HG02571 (cell line): Measurements from ENCODE around the gene POR.
"Not testable (repeated sequence)": the region's sequence is repeated elsewhere in the genome, so short reads cannot be mapped to it uniquely, and the experiment has no call there.

ENCODE experiments used
- ATAC-seq: cut with Tn5 transposase; IDR thresholded peaks from one replicate; pipeline ENCODE4 v1.9.1; 2021; ENCODE audit warnings: mild to moderate bottlenecking, moderate library complexity; ENCODE audit not compliant: unreplicated experiment

POR gene

GRCh38 chr7:75884476-75884875 lies 30.5 kb upstream of the POR start:
- ATAC-seq: no peak

GRCh38 chr7:75885036-75885435 lies 29.9 kb upstream of the POR start:
- no peak for ATAC-seq

GRCh38 chr7:75887669-75888369 lies 27.1 kb upstream of the POR start:
- ATAC-seq: no peak

DNA sequence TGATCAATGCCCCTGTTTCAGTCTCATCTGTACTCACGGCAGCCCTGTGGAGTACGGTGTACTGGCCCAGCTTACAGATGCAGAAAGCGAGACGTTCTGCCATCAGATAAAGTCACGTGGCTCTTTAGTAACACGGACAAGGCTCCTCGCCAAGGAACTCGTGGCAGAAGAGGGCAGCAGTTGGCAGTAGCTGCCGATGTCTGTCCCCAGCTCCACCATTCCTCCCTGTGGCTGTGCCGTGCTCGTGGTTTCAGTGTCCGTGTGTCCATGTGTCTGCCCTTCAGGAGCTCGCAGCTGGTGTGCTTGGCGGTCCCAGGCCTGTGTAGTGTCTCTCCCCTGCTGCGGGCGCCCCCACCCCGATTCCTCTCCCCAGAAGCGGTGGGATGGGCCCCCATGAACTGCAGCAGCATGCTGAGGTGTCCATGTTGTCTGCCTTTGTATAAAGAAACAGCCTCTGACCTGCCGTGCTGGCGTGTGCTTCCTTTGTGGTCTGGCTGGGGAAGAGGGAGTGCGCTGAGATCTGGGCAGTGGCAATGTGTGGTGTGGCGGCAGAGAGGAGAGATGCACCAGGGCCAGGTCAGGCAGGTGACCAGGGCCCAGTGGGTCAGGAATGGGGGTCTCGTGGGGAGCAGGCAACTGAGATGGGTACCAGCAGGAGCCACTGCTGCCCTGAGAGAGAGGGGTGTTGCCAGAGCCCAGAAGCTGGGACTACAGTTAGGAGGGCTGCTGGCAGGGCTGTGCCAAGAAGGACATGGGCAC lies 26.3 kb upstream of the POR start:
- ATAC-seq: no peak

- no peak for ATAC-seq
Observed at GRCh38 chr7:75889223-75889825, 25.6 kb upstream of the POR start.

DNA sequence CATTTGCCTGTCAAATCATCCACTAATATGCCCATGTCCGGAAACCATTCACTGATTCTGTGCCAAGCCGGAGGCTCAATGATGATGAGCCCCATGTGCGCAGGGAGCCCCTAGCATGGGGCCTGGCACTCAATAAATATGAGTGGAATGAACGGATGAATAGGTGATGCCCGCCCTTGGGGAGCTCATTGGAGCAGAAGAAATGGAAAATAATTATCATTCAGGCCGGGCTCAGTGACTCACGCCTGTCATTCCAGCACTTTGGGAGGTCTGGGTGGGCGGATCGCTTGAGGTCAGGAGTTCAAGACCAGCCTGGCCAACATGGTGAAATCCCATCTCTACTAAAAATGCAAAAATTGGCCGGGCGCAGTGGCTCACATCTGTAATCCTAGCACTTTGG lies 25.1 kb upstream of the POR start:
- no peak for ATAC-seq

DNA sequence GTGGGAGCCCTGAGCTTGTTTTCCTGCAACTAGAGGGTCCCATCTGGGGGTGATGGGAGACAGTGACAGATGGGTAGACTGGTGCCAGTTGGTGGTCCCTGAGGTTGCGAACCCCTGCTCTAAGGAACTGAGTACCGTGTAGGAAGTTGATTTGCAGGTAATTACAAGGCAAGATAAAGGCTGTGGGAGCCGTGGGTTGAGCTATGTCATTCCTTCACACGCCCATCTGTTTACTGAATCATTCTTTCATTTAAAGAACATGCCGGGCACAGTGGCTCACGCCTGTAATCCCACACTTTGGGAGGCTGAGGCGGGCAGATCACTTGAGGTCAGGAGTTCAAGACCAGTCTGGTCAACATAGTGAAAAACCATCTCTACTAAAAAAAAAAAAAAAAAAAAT lies 23.7 kb upstream of the POR start:
- not testable (repeated sequence) for ATAC-seq

DNA sequence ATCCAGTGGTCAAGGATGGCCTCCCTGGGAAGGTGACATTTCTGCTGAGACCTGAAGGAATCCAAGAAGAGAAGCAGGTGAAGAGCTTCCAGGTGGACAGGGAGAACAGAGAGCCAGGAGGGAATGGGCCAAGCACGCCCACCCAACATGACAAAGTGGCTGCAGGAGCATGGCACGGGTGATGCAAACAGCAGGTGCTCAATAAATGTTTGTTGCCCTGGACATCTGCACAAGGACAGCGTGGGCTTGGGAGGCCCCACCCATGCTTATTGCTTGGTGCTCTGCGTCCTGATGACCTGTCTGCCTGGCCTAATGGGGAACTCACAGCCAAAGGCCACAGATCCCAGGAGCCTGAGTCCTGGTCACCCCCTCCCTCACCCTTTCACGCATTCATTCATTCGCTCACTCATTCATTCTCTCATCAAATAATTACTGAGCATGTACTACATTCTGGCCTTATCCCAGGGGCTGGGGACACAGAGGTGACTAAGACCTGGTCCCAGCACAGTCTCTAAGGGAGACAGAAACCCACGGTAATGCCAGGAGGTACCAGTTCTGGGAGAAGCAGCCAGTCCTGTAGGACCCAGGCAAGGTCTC lies 23.0 kb upstream of the POR start:
- ATAC-seq: no peak

DNA sequence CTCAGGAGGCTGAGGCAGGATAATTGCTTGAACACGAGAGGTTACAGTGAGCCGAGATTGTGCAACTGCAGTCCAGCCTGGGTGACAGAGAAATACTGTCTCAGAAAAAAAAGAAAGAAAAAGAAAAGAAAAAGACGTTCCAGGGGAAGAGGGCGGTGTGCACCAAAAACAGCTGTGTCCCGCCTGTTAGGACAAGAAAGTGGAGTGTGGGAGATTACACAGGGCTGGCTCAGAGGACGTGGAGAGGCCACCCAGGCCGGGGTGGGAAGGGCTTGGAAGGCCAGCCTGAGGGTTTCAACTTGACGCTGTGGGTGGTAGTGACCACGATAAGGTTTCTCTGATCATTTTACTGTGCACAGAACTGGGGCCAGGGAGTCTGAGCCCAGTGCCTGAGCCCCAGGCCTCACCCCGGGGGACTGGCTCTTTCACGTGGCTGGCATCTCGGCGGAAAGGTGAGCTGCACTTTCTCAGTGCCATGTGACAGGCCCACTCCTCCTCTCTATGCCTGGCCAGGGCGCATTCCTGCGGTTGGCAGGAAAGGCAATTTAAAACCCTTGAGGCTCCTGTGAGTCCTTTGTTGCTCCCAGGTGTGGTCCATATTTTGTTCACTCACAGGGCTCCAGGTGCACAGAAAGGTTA lies 22.2 kb upstream of the POR start:
- no peak for ATAC-seq

- no peak for ATAC-seq
Observed at GRCh38 chr7:75896803-75897327, 18.1 kb upstream of the POR start.

- ATAC-seq: no peak
Observed at GRCh38 chr7:75900617-75901315, 14.2 kb upstream of the POR start.

DNA sequence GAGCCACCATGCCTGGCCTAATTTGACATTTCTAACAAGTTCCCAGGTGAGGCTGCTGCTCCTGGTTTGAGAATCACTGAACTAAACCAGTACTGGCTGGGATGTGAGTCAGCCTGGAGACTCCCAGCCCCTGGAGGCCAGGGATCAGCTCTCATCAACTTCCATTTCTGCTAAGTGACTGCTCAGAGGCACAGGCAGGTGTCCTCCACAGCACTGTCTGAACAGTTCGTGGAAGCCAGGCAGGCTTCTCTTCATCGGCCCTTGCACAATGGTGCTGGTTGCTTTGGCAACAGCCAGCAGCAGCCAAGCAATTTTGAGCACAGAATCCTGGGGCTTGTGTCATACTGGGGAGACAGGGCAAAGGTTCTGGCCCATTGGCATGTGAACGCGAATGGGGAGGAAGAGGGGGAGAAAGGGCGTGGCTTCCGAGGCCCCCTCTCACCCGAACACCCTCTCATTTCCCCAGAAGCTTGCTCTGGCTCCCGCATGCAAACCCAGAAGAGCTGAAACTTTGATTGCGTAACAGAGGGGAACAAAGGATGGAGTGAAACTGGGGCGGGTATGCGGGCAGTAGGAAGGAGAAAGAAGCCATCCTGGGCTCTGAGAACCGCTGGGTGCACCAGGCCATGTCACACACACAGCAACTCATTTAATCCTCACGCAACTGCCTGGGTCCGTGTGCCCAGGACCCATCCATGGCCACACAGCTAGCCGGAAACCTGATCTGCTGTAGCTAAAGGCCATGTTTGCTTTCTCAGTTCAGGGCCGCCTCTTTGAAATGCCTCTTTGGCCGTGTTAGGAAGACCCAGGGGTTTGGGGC lies 9.0 kb upstream of the POR start:
- ATAC-seq: no peak

- no peak for ATAC-seq
Observed at GRCh38 chr7:75906991-75907667, 7.8 kb upstream of the POR start.

GRCh38 chr7:75907668-75908039 lies 7.3 kb upstream of the POR start:
- ATAC-seq: not testable (repeated sequence)

- no peak for ATAC-seq
Observed at GRCh38 chr7:75909521-75910132, 5.3 kb upstream of the POR start.

GRCh38 chr7:75911186-75911585 lies 3.8 kb upstream of the POR start:
- not testable (repeated sequence) for ATAC-seq

DNA sequence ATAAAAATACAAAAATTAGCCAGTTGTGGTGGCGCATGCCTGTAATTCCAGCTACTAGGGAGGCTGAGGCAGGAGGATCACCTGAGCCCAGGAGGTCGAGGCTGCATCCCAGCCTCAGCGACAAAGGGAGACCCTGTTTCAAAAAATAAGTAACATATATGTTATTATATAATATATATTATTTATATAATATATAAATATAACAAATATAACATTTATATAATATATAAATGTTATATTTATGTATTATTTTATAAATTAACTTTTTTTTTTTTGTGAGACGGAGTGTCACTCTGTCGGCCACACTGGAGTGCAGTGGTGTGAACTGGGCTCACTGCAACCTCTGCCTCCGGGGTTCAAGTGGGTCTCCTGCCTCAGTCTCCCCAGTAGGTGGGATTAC lies 1.5 kb upstream of the POR start:
- ATAC-seq: no peak

- no peak for ATAC-seq
Observed at GRCh38 chr7:75914169-75914654, 743 bp upstream of the POR start.
